Trophoblast cell (in vitro differentiated cells and primary cell): ENCODE data around the gene SORT1.

Experiments
- DNase-seq, 2 donors: peaks; one replicate each; pipeline ENCODE4 v3.0.0-alpha.2; 2016
- H2AFZ ChIP-seq: 2 replicates; pipeline ENCODE4 v1.6.1; 2013; ENCODE audit warnings: low read length, moderate library complexity, mild to moderate bottlenecking; ENCODE audit not compliant: insufficient read depth, poor library complexity
- H2AK5ac ChIP-seq: 2 replicates; pipeline ENCODE4 v1.6.1; 2013; ENCODE audit warnings: mild to moderate bottlenecking, low read length
- H2BK120ac ChIP-seq: 2 replicates; pipeline ENCODE4 v1.6.1; 2013; ENCODE audit warnings: low read length, mild to moderate bottlenecking, moderate library complexity; ENCODE audit not compliant: insufficient read depth, poor library complexity
- H2BK12ac ChIP-seq: 2 replicates; pipeline ENCODE4 v1.6.1; 2013; ENCODE audit warnings: mild to moderate bottlenecking, low read length, moderate library complexity
- H2BK5ac ChIP-seq: 2 replicates; pipeline ENCODE4 v1.6.1; 2013; ENCODE audit warnings: low read length, low read depth, moderate library complexity, mild to moderate bottlenecking; ENCODE audit not compliant: poor library complexity
- H3K14ac ChIP-seq: 2 replicates; pipeline ENCODE4 v1.6.1; 2013; ENCODE audit warnings: mild to moderate bottlenecking, low read length
- H3K18ac ChIP-seq: 2 replicates; pipeline ENCODE4 v1.6.1; 2013; ENCODE audit warnings: mild to moderate bottlenecking, low read length
- H3K23ac ChIP-seq: 2 replicates; pipeline ENCODE4 v1.6.1; 2013; ENCODE audit warnings: low read length
- H3K27ac ChIP-seq: 2 replicates; pipeline ENCODE4 v1.5.1; 2013; ENCODE audit warnings: low read depth, mild to moderate bottlenecking, inconsistent platforms, low read length, moderate library complexity
- H3K27me3 ChIP-seq: 2 replicates; pipeline ENCODE4 v1.6.1; 2013; ENCODE audit warnings: inconsistent platforms, mild to moderate bottlenecking, low read length, moderate library complexity; ENCODE audit not compliant: insufficient read depth
- H3K36me3 ChIP-seq, 2 experiments: 1 replicate in 1 of 2; 2 replicates in 1 of 2; pipeline ENCODE4 v1.6.1; 2013; ENCODE audit warnings: low read length in 2 of 2, mild to moderate bottlenecking in 2 of 2, moderate library complexity in 1 of 2; ENCODE audit not compliant: insufficient read depth in 2 of 2, control insufficient read depth in 1 of 2
- H3K4ac ChIP-seq: 2 replicates; pipeline ENCODE4 v1.6.1; 2013; ENCODE audit warnings: low read depth, mild to moderate bottlenecking, low read length, moderate library complexity
- H3K4me1 ChIP-seq, 2 experiments: 1 replicate in 1 of 2; 2 replicates in 1 of 2; pipeline ENCODE4 v1.6.1; 2013; ENCODE audit warnings: low read length in 2 of 2, mild to moderate bottlenecking in 2 of 2, moderate library complexity in 1 of 2; ENCODE audit not compliant: insufficient read depth in 2 of 2, control insufficient read depth in 1 of 2
- H3K4me2 ChIP-seq: 2 replicates; pipeline ENCODE4 v1.6.1; 2013; ENCODE audit warnings: inconsistent platforms, mild to moderate bottlenecking, low read length, moderate library complexity
- H3K4me3 ChIP-seq: 2 replicates; pipeline ENCODE4 v1.5.1; 2013; ENCODE audit warnings: mild to moderate bottlenecking, low read depth, low read length, inconsistent platforms
- H3K79me1 ChIP-seq: one replicate; pipeline ENCODE4 v1.6.1; 2013; ENCODE audit warnings: low read length
- H3K79me2 ChIP-seq: 2 replicates; pipeline ENCODE4 v1.6.1; 2013; ENCODE audit warnings: low read length, mild to moderate bottlenecking; ENCODE audit not compliant: control insufficient read depth, insufficient read depth, poor library complexity
- H3K9ac ChIP-seq: 2 replicates; pipeline ENCODE4 v1.6.1; 2013; ENCODE audit warnings: mild to moderate bottlenecking, low read length
- H3K9me3 ChIP-seq: 2 replicates; pipeline ENCODE4 v1.6.1; 2013; ENCODE audit warnings: low read depth, mild to moderate bottlenecking, control low read depth, inconsistent platforms, low read length; ENCODE audit not compliant: insufficient read depth
- H4K12ac ChIP-seq: 2 replicates; pipeline ENCODE4 v1.6.1; 2013; ENCODE audit warnings: low read depth, mild to moderate bottlenecking, low read length, moderate library complexity
- H4K8ac ChIP-seq: 2 replicates; pipeline ENCODE4 v1.6.1; 2013; ENCODE audit warnings: low read depth, mild to moderate bottlenecking, low read length, moderate library complexity
- H4K91ac ChIP-seq: one replicate; pipeline ENCODE4 v1.6.1; 2013; ENCODE audit warnings: low read depth, mild to moderate bottlenecking, low read length, moderate library complexity
- WGBS: extraction: QIAGEN DNeasy Blood & Tissue Kit; methylation state at CpG from one replicate; pipeline ENCODE4 v1.1.7; 2013; ENCODE audit warnings: missing lambda C conversion rate; ENCODE audit not compliant: insufficient read length, insufficient coverage; ENCODE audit errors: extremely low coverage; 5-methylcytosine and 5-hydroxymethylcytosine counted together

SORT1 gene

GRCh38 chr1:109261006-109261405 is 136.7 kb downstream of the SORT1 start:
- H3K18ac ChIP-seq: no peak overlapping the region
- peaks cover 10 to 16% of the 10 kb centered on the region in 2 experiments for H3K4me1 ChIP-seq
- H2AFZ ChIP-seq: no peak overlapping the region
- no peak overlapping the region for H3K4ac ChIP-seq
- H3K4me2 ChIP-seq: no peak overlapping the region
- no peak overlapping the region for H2BK12ac ChIP-seq
- no peak overlapping the region for H3K23ac ChIP-seq
- peaks cover 54 to 56% of the 10 kb centered on the region in 2 experiments for H3K36me3 ChIP-seq
- H3K14ac ChIP-seq: no peak overlapping the region
- no peak overlapping the region for H2BK120ac ChIP-seq
- WGBS: no CpG with 5 or more reads among the region's 16 CpGs
- no peak overlapping the region for H4K12ac ChIP-seq
- H3K9ac ChIP-seq: no peak overlapping the region
- H4K91ac ChIP-seq: no peak overlapping the region
- no peak overlapping the region for H2BK5ac ChIP-seq
- H3K79me1 ChIP-seq: no peaks in the 10 kb centered on the region
- H2AK5ac ChIP-seq: no peak overlapping the region
- no peak overlapping the region for H3K27ac ChIP-seq
- H3K27me3 ChIP-seq: no peaks in the 10 kb centered on the region
- H4K8ac ChIP-seq: no peak overlapping the region
- no peaks in the 10 kb centered on the region for H3K79me2 ChIP-seq
- no peaks in the 10 kb centered on the region for H3K9me3 ChIP-seq
- no peak overlapping the region for H3K4me3 ChIP-seq
- no peak for DNase-seq

DNA sequence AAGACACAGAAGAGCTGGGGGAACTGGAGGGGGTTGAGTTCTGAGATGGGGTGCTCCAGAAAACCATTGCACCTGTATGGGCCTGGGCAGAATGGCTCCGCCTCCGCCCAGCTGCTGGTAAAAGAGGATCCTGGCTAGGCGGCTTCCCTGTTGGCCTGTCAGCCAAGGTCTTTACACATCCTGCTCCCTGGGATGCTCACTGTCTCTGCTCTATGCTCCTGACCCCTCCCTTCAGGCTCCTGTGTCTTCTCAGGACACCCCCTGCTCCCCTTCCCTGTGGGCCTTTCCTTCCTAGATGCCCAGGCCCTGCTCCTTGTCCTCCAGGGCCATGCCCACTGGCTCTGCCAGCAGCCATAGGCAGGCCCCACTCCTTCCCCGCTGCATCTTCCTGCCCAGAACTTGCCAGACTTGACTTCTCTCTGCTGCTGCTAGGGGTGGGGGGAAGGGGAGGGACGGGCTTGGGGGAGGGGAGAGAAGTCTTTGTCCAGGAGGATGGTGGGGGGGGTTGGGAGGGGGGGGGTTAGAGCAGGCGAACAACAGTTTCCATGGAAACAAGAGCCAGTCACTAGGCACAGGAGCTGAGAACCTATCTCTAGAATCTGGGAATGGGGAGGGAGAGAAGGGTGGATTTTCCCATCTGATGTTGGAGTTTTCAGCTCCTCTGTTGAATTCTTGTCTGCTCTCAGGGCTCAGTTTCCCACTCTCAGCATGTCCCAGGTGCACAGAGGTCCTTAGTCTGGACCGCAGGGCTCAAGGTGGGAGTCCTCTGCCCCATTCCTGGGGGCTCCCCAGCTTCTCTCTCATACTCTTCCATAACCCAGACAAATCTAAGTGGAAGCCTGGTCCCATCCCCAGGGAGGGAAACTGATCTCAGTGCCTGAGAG is 137.8 kb downstream of the SORT1 start:
- Histone ChIP-seq H4K8ac (peak overlapping the region; percentile 52), H3K18ac (no peak overlapping the region), H2BK5ac (no peak overlapping the region), H3K79me1 (peaks cover 6% of the 10 kb centered on the region), H3K4ac (no peak overlapping the region), H4K12ac (no peak overlapping the region), H2AFZ (no peak overlapping the region), H3K9ac (no peak overlapping the region), H4K91ac (peak overlapping the region; percentile 36), H3K4me3 (no peak overlapping the region), H2BK12ac (peak overlapping the region; percentile 34), H3K23ac (no peak overlapping the region), H3K36me3 (peaks cover 43 to 46% of the 10 kb centered on the region in 2 experiments), H3K9me3 (no peaks in the 10 kb centered on the region), H3K79me2 (peaks cover 6% of the 10 kb centered on the region), H3K4me2 (no peak overlapping the region), H2BK120ac (no peak overlapping the region), H3K27ac (no peak overlapping the region), H3K4me1 (peaks cover 19 to 24% of the 10 kb centered on the region in 2 experiments), H3K27me3 (no peaks in the 10 kb centered on the region), H3K14ac (peak overlapping the region; percentile 7), H2AK5ac (no peak overlapping the region)
- WGBS: no CpG with 5 or more reads among the region's 7 CpGs
- no peak for DNase-seq
